ENCODE measurements around the gene FAM20B. TPM values are rescaled to one million over a fixed set of nuclear protein-coding genes. Genes with fewer than 3 reads are reported as not detected.

FAM20B gene
- total and polyA plus RNA-seq, 2 of the 13 experiments (the other 11 are each of a cell fraction or from before 2014, with no cell fraction given), result 13.8 to 26.9 TPM

DNA sequence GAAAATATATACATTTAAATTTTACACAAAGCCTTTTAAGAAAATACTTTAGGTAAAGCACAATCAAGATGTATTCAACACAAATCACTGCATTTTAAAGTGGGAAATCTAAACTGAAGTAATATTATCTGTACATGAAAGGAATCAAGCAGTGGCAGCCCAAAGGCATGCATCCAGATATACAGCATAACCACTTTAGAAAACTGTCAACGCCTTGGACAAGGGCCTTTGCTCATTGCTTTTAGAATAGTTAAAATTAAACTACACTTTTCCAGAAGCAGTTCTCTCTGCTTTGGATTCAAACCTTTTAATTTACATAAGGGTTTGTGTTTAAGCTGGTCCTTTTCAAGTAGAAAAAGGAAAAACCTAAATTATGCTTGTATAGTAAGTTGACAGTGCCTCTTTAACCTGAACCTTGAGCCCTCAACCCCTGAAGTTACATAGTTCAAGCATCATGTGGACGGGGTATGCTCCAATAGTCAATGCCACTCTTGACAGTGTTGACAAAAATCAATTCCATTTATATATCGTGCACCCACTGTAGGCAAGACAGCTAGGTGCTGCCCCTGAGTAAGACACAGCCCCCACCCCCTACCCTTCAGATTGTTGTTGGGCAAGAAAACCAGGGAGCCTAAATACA is 79.0 kb downstream of the FAM20B start (continued):
- no peak for TF ChIP-seq ZNF318 (CRISPR knock-in tag; IDR thresholded peaks at IDR 0.05)
- TF ChIP-seq, protein P1, sequence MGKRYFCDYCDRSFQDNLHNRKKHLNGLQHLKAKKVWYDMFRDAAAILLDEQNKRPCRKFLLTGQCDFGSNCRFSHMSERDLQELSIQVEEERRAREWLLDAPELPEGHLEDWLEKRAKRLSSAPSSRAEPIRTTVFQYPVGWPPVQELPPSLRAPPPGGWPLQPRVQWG (CRISPR knock-in tag; IDR thresholded peaks at IDR 0.05; ENCODE audit: borderline replicate concordance, low read depth), result no peak
- TF ChIP-seq ZNF558 (CRISPR knock-in tag; IDR thresholded peaks at IDR 0.05; ENCODE audit: borderline replicate concordance), result no peak
- peak in 1 of 2 experiments; percentile 59; a peak in 1 of 4 replicates for TF ChIP-seq KLF16 (CRISPR knock-in tag; IDR thresholded peaks at IDR 0.05)
- no peak for TF ChIP-seq ZNF772 (CRISPR knock-in tag; IDR thresholded peaks at IDR 0.05)
- no peak for TF ChIP-seq NFYC (CRISPR knock-in tag; IDR thresholded peaks at IDR 0.05)
- no peak for TF ChIP-seq TP53 (CRISPR knock-in tag; conservative IDR thresholded peaks at IDR 0.05)
- TF ChIP-seq ARNT (IDR thresholded peaks at IDR 0.05), result no peak
- no peak for TF ChIP-seq EEA1 (CRISPR knock-in tag; IDR thresholded peaks at IDR 0.05; ENCODE audit: borderline replicate concordance)
- 0 out of 2 replicates have a peak, but pooled peaks have one; percentile 62 for TF ChIP-seq ZNF205 (CRISPR knock-in tag; IDR thresholded peaks at IDR 0.05)
- TF ChIP-seq ZNF569 (CRISPR knock-in tag; IDR thresholded peaks at IDR 0.05; ENCODE audit: borderline replicate concordance), result no peak
- TF ChIP-seq ZNF383 (CRISPR knock-in tag; IDR thresholded peaks at IDR 0.05; ENCODE audit: borderline replicate concordance), result no peak
- TF ChIP-seq, protein P2, sequence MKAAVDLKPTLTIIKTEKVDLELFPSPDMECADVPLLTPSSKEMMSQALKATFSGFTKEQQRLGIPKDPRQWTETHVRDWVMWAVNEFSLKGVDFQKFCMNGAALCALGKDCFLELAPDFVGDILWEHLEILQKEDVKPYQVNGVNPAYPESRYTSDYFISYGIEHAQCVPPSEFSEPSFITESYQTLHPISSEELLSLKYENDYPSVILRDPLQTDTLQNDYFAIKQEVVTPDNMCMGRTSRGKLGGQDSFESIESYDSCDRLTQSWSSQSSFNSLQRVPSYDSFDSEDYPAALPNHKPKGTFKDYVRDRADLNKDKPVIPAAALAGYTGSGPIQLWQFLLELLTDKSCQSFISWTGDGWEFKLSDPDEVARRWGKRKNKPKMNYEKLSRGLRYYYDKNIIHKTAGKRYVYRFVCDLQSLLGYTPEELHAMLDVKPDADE (CRISPR knock-in tag; IDR thresholded peaks at IDR 0.05), result no peak
- TF ChIP-seq POLR2AphosphoS2 (IDR thresholded peaks at IDR 0.05; ENCODE audit: low read depth, low read length), result no peak
- TF ChIP-seq GATAD1 (CRISPR knock-in tag; IDR thresholded peaks at IDR 0.05), result peak; percentile 58; the same call in 1 of the 2 replicates
- peak; percentile 90 for TF ChIP-seq PITX1 (CRISPR knock-in tag; IDR thresholded peaks at IDR 0.05)
- TF ChIP-seq ZBTB14 (CRISPR knock-in tag; IDR thresholded peaks at IDR 0.05), result no peak
- no peak for TF ChIP-seq SP140L (CRISPR knock-in tag; IDR thresholded peaks at IDR 0.05; ENCODE audit: borderline replicate concordance)
